Measurements from ENCODE around the gene IL4.
A peak's percentile ranks its signal among the peaks of the same experiment; 100 is the strongest.

The IL4 gene

GRCh38 chr5:132708645-132709044 lies 34.9 kb downstream of the IL4 start:
- no peak for DNase-seq (ENCODE audit: low read depth)
- TF ChIP-seq CTCF (conservative IDR thresholded peaks at IDR 0.05; ENCODE audit: low read length), result no peak
- H3K4me3 ChIP-seq (ENCODE audit: low read length), result no peak overlapping the region

- peak; percentile 52 for TF ChIP-seq CTCF (conservative IDR thresholded peaks at IDR 0.05; ENCODE audit: low read length)
- DNase-seq (ENCODE audit: low read depth), result peak; percentile 20
- H3K4me3 ChIP-seq (ENCODE audit: low read length), result no peak overlapping the region
Observed at GRCh38 chr5:132714456-132715307, 40.9 kb downstream of the IL4 start.

- TF ChIP-seq CTCF (conservative IDR thresholded peaks at IDR 0.05; ENCODE audit: low read length), result no peak
- DNase-seq (ENCODE audit: low read depth), result no peak
Observed at GRCh38 chr5:132718544-132719312, 44.9 kb downstream of the IL4 start.

GRCh38 chr5:132725745-132726144 lies 52.0 kb downstream of the IL4 start:
- no peak overlapping the region for H3K4me3 ChIP-seq (ENCODE audit: low read length)
- no peak for DNase-seq (ENCODE audit: low read depth)
- TF ChIP-seq CTCF (conservative IDR thresholded peaks at IDR 0.05; ENCODE audit: low read length), result no peak

More at GRCh38 chr5:132718544-132719312, 44.9 kb downstream of the IL4 start:
- H3K4me3 ChIP-seq (ENCODE audit: low read length), result no peak overlapping the region

GRCh38 chr5:132729896-132730295 lies 56.1 kb downstream of the IL4 start:
- H3K4me3 ChIP-seq (ENCODE audit: low read length), result no peak overlapping the region
- no peak for TF ChIP-seq CTCF (conservative IDR thresholded peaks at IDR 0.05; ENCODE audit: low read length)
- DNase-seq (ENCODE audit: low read depth), result no peak
